Loucy (cell line): ENCODE measurements around the gene KAT8.

Source experiments
- H2AFZ ChIP-seq: fragments of 200-600 bp; sonication (generic); 2 replicates; pipeline ENCODE4 v1.6.0; 2016; ENCODE audit warnings: antibody characterized with exemption, mild to moderate bottlenecking, low read length, moderate library complexity
- H3F3A ChIP-seq: fragments of 200-600 bp; 2 replicates; pipeline ENCODE4 v1.6.0; 2016; ENCODE audit warnings: antibody characterized with exemption, low read depth, mild to moderate bottlenecking
- H3K27me3 ChIP-seq: fragments of 200-600 bp; sonication (generic); 2 replicates; pipeline ENCODE4 v1.6.1; 2014; ENCODE audit warnings: low read length, mild to moderate bottlenecking; ENCODE audit not compliant: insufficient read depth, poor library complexity, severe bottlenecking
- H3K36me3 ChIP-seq: fragments of 200-600 bp; sonication (generic); 2 replicates; pipeline ENCODE4 v1.6.1; 2016; ENCODE audit warnings: low read length; ENCODE audit not compliant: insufficient read depth
- H3K4me1 ChIP-seq: fragments of 200-600 bp; sonication (generic); 2 replicates; pipeline ENCODE4 v1.5.1; 2014; ENCODE audit warnings: low read length, mild to moderate bottlenecking; ENCODE audit not compliant: insufficient read depth, poor library complexity, severe bottlenecking
- H3K4me2 ChIP-seq: fragments of 200-600 bp; sonication (generic); 2 replicates; pipeline ENCODE4 v1.6.0; 2014; ENCODE audit warnings: antibody characterized with exemption, low read length, low read depth, mild to moderate bottlenecking; ENCODE audit not compliant: poor library complexity, severe bottlenecking
- H3K4me3 ChIP-seq: fragments of 200-600 bp; sonication (generic); 2 replicates; pipeline ENCODE4 v1.5.1; 2014; ENCODE audit warnings: low read length, mild to moderate bottlenecking, mixed read lengths; ENCODE audit not compliant: poor library complexity, severe bottlenecking
- H3K79me2 ChIP-seq: fragments of 200-600 bp; sonication (generic); 2 replicates; pipeline ENCODE4 v1.6.1; 2014; ENCODE audit warnings: low read length; ENCODE audit not compliant: insufficient read depth
- H3K9ac ChIP-seq: fragments of 200-600 bp; sonication (generic); 2 replicates; pipeline ENCODE4 v1.6.0; 2014; ENCODE audit warnings: mild to moderate bottlenecking, low read depth, low read length, moderate library complexity; ENCODE audit not compliant: poor library complexity, severe bottlenecking
- H3K9me2 ChIP-seq: fragments of 200-600 bp; sonication (generic); replicated peaks from 2 replicates; pipeline ENCODE4 v1.6.1; 2016; ENCODE audit warnings: low read depth, low read length, mixed read lengths
- H3K9me3 ChIP-seq: fragments of 200-600 bp; sonication (generic); 2 replicates; pipeline ENCODE4 v1.6.1; 2014; ENCODE audit warnings: mild to moderate bottlenecking, antibody characterized with exemption, low read length, low read depth; ENCODE audit not compliant: insufficient read depth
- H4K20me1 ChIP-seq: fragments of 200-600 bp; sonication (generic); 2 replicates; pipeline ENCODE4 v1.6.0; 2014; ENCODE audit warnings: antibody characterized with exemption, low read length, mild to moderate bottlenecking; ENCODE audit not compliant: insufficient read depth, poor library complexity, severe bottlenecking
- EZH2phosphoT487 ChIP-seq: fragments of 200-600 bp; IDR thresholded peaks from 2 replicates; pipeline ENCODE4 v1.6.1; 2018; ENCODE audit warnings: antibody characterized with exemption, mild to moderate bottlenecking, moderate library complexity, borderline replicate concordance
- TF ChIP-seq, protein P1 (sequence below): fragments of 200-600 bp; sonication (generic); conservative IDR thresholded peaks from 2 replicates; pipeline ENCODE4 v1.5.1; 2014; ENCODE audit warnings: mild to moderate bottlenecking, antibody characterized with exemption, low read length

The KAT8 gene

DNA sequence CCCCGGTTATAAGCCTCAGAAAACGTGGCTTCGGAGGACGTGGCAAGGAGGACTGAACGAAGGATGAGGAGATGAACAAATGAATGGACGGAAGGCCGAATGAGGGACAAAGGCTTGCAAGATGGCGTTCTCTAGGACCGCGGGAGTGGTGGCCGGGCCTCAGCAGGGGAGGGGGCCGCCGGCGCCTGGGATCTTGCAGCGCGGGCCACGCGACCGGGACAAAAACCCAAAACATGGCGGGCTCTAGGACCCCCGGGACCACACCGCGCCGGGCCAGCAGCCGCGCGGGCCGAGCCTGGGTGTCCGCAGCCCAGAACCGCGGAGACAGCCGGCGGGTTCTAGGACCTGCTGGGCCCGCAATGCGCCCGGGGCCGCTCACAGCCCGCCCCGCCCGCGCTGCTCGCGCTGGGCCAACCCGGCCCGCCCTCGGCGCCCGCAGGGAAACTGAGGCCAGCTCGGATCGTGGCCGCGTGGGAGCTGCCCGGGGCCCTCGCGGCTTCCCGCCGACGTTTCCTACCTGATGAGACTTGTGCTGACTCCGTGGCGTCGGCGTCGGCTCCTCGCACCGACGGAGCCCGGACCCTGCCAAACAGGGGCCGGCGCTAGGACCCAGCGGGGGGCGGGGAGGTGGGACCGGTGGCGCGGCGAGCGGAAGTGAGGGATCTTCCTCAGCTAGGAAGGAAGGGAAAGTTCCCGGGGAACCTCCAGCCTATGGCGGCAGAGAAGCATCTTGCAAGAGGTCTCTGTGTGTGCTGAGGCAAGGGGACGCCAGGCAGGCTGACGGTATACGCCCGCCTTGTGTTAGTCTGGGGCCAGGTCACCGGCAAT lies 44.1 kb upstream of the KAT8 start:
- Histone ChIP-seq H3K4me1 (peaks cover 27% of the 10 kb centered on the region), H4K20me1 (peaks cover 36% of the 10 kb centered on the region), H2AFZ (peak overlapping the region; percentile 85), H3F3A (peaks cover 3% of the 10 kb centered on the region), H3K36me3 (peaks cover 14% of the 10 kb centered on the region; the same call in 1 of the 2 replicates), H3K4me2 (peak overlapping the region; percentile 97), H3K9me3 (no peaks in the 10 kb centered on the region), H3K27me3 (no peaks in the 10 kb centered on the region), H3K4me3 (peak overlapping the region; percentile 96), H3K79me2 (peaks cover 70% of the 10 kb centered on the region), H3K9me2 (no peaks in the 10 kb centered on the region), H3K9ac (peak overlapping the region; percentile 94)
- TF ChIP-seq, protein P1, sequence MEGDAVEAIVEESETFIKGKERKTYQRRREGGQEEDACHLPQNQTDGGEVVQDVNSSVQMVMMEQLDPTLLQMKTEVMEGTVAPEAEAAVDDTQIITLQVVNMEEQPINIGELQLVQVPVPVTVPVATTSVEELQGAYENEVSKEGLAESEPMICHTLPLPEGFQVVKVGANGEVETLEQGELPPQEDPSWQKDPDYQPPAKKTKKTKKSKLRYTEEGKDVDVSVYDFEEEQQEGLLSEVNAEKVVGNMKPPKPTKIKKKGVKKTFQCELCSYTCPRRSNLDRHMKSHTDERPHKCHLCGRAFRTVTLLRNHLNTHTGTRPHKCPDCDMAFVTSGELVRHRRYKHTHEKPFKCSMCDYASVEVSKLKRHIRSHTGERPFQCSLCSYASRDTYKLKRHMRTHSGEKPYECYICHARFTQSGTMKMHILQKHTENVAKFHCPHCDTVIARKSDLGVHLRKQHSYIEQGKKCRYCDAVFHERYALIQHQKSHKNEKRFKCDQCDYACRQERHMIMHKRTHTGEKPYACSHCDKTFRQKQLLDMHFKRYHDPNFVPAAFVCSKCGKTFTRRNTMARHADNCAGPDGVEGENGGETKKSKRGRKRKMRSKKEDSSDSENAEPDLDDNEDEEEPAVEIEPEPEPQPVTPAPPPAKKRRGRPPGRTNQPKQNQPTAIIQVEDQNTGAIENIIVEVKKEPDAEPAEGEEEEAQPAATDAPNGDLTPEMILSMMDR, result no peak
- TF ChIP-seq EZH2phosphoT487, result no peak

DNA sequence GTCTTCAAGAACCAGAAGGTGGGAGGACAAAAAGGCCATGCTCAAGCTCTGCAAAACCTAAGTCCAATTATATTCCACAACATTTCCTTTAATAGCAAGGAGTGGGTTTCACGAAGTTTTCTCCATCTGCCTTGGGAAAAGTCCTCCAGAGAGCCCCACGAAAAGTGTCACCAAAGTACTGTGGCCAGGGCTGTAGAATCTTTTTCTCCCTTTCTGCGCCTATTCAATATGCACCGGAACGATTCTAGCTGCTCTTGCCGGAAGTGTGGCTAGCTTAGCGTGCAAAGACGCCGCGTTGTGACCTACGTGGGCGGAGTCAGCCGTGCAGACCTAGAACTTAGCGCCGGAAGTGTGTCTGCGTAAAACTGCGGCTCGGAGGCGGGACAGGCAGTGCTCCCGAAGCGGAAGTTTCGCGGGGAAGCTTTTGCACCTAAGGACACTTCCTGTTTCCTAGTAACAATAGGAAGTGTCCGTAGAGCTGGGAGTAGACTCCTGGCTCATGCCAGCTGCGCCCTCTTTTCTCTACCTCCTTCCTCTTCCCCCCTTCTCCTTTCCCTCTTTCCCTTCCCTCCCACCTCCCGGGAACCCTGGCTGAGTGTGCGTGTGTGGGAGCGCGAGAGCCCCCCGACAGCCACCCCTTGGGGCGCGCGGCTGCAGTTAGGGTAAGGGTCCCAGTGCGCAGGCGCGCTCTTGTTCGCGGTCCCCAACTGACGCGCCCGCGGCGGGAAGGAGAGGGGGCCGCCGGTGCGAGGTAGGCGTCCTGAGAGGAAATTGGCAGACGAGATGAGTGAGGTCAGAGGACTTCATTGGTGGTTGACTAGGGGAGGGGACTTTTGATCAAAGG lies 43.3 kb upstream of the KAT8 start, which contains the start of the genes ZNF646 and ZNF668:
Gene ZNF646, plus strand, starts transcription at position 453 of the 844 bp plus-strand sequence. CDS start 1,903 bp downstream, outside the sequence.
Gene ZNF668, minus strand, starts transcription at position 271 of the 844 bp plus-strand sequence. CDS start 9,781 bp downstream, outside the sequence.
- peaks cover 15% of the 10 kb centered on the region; the same call in 1 of the 2 replicates for H3K36me3 ChIP-seq
- H3K79me2 ChIP-seq, result peaks cover 70% of the 10 kb centered on the region
- H2AFZ ChIP-seq, result peak within 1 kb of the TSS; percentile 85
- H3K9me2 ChIP-seq, result no peaks in the 10 kb centered on the region
- H4K20me1 ChIP-seq, result peaks cover 36% of the 10 kb centered on the region
- peaks cover 3% of the 10 kb centered on the region for H3F3A ChIP-seq
- H3K9me3 ChIP-seq, result no peaks in the 10 kb centered on the region
- H3K4me3 ChIP-seq, result peak within 1 kb of the TSS; percentile 96
- H3K27me3 ChIP-seq, result no peaks in the 10 kb centered on the region
- TF ChIP-seq, protein P1, result no peak
- TF ChIP-seq EZH2phosphoT487, result no peak
- peak within 1 kb of the TSS; percentile 94 for H3K9ac ChIP-seq
- H3K4me1 ChIP-seq, result peaks cover 22% of the 10 kb centered on the region
- peak within 1 kb of the TSS; percentile 97 for H3K4me2 ChIP-seq

DNA sequence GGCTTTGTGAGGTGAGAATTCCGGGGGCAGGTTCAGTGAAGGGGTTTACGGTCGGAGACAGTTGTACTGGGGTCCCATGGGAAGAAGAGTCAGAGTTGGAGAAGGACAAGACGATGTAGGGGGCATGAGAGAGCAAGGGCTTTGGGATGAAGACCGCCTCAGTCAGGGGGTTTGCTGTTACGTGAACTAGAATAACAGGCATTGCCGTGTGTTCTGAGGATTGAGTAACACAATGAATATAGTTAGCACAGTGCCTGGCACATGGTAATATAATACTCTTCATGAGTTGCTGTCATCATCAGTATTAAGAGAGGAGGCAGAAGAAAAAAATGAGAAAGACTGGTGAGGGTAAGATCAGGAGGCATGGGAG lies 42.7 kb upstream of the KAT8 start:
- H3K9ac ChIP-seq, result peak overlapping the region; percentile 80
- H4K20me1 ChIP-seq, result peaks cover 42% of the 10 kb centered on the region
- H3K9me2 ChIP-seq, result no peaks in the 10 kb centered on the region
- peak overlapping the region; percentile 77 for H3K4me2 ChIP-seq
- H3K36me3 ChIP-seq, result peaks cover 16% of the 10 kb centered on the region; the same call in 1 of the 2 replicates
- peak overlapping the region; percentile 96 for H3K4me3 ChIP-seq
- peaks cover 21% of the 10 kb centered on the region for H3K4me1 ChIP-seq
- H2AFZ ChIP-seq, result peak overlapping the region; percentile 8; the same call in 1 of the 2 replicates
- H3K27me3 ChIP-seq, result no peaks in the 10 kb centered on the region
- no peak for TF ChIP-seq EZH2phosphoT487
- TF ChIP-seq, protein P1, result 0 out of 2 replicates have a peak, but pooled peaks have one; percentile 18
- no peaks in the 10 kb centered on the region for H3K9me3 ChIP-seq
- peaks cover 69% of the 10 kb centered on the region for H3K79me2 ChIP-seq
- H3F3A ChIP-seq, result peaks cover 3% of the 10 kb centered on the region
